ENCODE data around the gene RMND5B.

DNA sequence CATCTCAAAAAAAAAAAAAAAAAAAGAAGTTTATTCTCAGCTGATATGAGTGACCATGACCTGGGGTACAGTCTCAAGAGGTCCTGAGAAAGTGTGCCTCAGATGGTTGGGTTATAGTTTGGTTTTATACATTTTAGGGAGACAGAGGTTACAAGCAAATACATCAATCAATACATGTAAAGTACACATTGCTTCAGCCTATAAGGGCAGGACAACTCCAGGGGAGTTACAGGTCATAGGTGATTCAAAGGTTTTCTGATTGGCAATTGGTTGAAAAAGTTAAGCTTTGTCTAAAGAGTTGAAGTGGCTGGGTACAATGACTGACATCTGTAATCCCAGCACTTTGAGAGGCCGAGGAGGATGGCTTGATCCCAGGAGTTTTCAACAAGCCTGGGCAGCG is 58.6 kb downstream of the RMND5B start:
- TF ChIP-seq, protein P1, sequence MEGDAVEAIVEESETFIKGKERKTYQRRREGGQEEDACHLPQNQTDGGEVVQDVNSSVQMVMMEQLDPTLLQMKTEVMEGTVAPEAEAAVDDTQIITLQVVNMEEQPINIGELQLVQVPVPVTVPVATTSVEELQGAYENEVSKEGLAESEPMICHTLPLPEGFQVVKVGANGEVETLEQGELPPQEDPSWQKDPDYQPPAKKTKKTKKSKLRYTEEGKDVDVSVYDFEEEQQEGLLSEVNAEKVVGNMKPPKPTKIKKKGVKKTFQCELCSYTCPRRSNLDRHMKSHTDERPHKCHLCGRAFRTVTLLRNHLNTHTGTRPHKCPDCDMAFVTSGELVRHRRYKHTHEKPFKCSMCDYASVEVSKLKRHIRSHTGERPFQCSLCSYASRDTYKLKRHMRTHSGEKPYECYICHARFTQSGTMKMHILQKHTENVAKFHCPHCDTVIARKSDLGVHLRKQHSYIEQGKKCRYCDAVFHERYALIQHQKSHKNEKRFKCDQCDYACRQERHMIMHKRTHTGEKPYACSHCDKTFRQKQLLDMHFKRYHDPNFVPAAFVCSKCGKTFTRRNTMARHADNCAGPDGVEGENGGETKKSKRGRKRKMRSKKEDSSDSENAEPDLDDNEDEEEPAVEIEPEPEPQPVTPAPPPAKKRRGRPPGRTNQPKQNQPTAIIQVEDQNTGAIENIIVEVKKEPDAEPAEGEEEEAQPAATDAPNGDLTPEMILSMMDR (IDR thresholded peaks at IDR 0.05): no peak
- TF ChIP-seq POLR2A (IDR thresholded peaks at IDR 0.05) (no peak), EP300 (IDR thresholded peaks at IDR 0.05; ENCODE audit: low read depth) (no peak)
